ENCODE results near the gene NXPH3.

DNA sequence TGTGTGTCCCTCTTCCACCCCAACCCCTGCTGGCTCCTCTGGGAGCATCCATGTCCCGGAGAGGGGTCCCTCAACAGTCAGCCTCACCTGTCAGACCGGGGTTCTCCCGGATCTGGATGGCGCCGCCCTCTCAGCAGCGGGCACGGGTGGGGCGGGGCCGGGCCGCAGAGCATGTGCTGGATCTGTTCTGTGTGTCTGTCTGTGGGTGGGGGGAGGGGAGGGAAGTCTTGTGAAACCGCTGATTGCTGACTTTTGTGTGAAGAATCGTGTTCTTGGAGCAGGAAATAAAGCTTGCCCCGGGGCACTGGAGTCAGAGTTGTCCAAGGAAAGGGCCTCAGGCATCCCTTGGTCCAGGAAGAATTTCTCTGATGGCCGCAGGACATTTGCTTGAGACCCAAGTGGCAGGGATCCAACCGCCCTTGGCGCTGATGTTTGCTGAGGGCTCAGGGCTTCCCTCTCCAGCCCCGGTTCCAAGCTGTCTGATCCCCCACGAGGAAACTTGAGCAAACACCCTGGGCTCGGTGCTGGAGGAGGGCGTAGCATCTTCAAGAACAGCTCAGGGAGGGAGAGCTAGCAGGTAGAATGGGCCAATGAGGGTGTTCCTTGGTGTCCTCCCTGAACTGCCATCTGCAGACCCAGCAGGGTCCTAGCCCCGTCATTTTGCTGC, 4.5 kb downstream of the NXPH3 start:
- TF ChIP-seq, protein P1, sequence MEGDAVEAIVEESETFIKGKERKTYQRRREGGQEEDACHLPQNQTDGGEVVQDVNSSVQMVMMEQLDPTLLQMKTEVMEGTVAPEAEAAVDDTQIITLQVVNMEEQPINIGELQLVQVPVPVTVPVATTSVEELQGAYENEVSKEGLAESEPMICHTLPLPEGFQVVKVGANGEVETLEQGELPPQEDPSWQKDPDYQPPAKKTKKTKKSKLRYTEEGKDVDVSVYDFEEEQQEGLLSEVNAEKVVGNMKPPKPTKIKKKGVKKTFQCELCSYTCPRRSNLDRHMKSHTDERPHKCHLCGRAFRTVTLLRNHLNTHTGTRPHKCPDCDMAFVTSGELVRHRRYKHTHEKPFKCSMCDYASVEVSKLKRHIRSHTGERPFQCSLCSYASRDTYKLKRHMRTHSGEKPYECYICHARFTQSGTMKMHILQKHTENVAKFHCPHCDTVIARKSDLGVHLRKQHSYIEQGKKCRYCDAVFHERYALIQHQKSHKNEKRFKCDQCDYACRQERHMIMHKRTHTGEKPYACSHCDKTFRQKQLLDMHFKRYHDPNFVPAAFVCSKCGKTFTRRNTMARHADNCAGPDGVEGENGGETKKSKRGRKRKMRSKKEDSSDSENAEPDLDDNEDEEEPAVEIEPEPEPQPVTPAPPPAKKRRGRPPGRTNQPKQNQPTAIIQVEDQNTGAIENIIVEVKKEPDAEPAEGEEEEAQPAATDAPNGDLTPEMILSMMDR (IDR thresholded peaks at IDR 0.05; ENCODE audit: poor library complexity), result no peak
- TF ChIP-seq EZH2 (IDR thresholded peaks at IDR 0.05; ENCODE audit: borderline replicate concordance) (no peak), EZH2phosphoT487 (IDR thresholded peaks at IDR 0.05; ENCODE audit: low read depth, severe bottlenecking, unreplicated experiment) (no peak)
